GM08714 (cell line): ENCODE data around the gene LARGE1.

Experiments
- H3K4me3 ChIP-seq: fragments of 200-500 bp; sonication (Bioruptor generic); 2 replicates; pipeline ENCODE4 v1.5.1; 2014; ENCODE audit warnings: mild to moderate bottlenecking, low read length, inconsistent platforms
- ZNF274 ChIP-seq: IDR thresholded peaks from 2 replicates; pipeline ENCODE4 v1.6.1; 2012; ENCODE audit warnings: mild to moderate bottlenecking, low read depth, low read length

The LARGE1 gene

GRCh38 chr22:33593818-33594217, 326.5 kb downstream of the LARGE1 start:
- no peak overlapping the region for H3K4me3 ChIP-seq
- TF ChIP-seq ZNF274 = no peak

GRCh38 chr22:33591946-33592345, 328.3 kb downstream of the LARGE1 start:
- no peak overlapping the region for H3K4me3 ChIP-seq
- TF ChIP-seq ZNF274 = no peak

- no peak for TF ChIP-seq ZNF274
- H3K4me3 ChIP-seq = no peak overlapping the region
Measured at GRCh38 chr22:33589297-33589696, 331.0 kb downstream of the LARGE1 start.

- no peak for TF ChIP-seq ZNF274
- no peak overlapping the region for H3K4me3 ChIP-seq
Measured at GRCh38 chr22:33588860-33589259, 331.4 kb downstream of the LARGE1 start.

- no peak for TF ChIP-seq ZNF274
- H3K4me3 ChIP-seq = no peak overlapping the region
Measured at GRCh38 chr22:33584152-33584551, 336.1 kb downstream of the LARGE1 start.

- no peak overlapping the region for H3K4me3 ChIP-seq
- no peak for TF ChIP-seq ZNF274
Measured at GRCh38 chr22:33582822-33583400, 337.4 kb downstream of the LARGE1 start.

- no peak overlapping the region for H3K4me3 ChIP-seq
- no peak for TF ChIP-seq ZNF274
Measured at GRCh38 chr22:33580310-33580709, 340.0 kb downstream of the LARGE1 start.

GRCh38 chr22:33579448-33580093, 340.7 kb downstream of the LARGE1 start:
- no peak for TF ChIP-seq ZNF274
- no peak overlapping the region for H3K4me3 ChIP-seq

GRCh38 chr22:33578752-33579151, 341.5 kb downstream of the LARGE1 start:
- H3K4me3 ChIP-seq = no peak overlapping the region
- TF ChIP-seq ZNF274 = no peak

GRCh38 chr22:33577862-33578411, 342.3 kb downstream of the LARGE1 start:
- H3K4me3 ChIP-seq = no peak overlapping the region
- TF ChIP-seq ZNF274 = no peak

- H3K4me3 ChIP-seq = no peak overlapping the region
- no peak for TF ChIP-seq ZNF274
Measured at GRCh38 chr22:33576205-33576604, 344.1 kb downstream of the LARGE1 start.

GRCh38 chr22:33575771-33576170, 344.5 kb downstream of the LARGE1 start:
- no peak overlapping the region for H3K4me3 ChIP-seq
- no peak for TF ChIP-seq ZNF274

- no peak for TF ChIP-seq ZNF274
- H3K4me3 ChIP-seq = no peak overlapping the region
Measured at GRCh38 chr22:33575041-33575440, 345.2 kb downstream of the LARGE1 start.

GRCh38 chr22:33573479-33573878, 346.8 kb downstream of the LARGE1 start:
- TF ChIP-seq ZNF274 = no peak
- no peak overlapping the region; the same call in 1 of the 2 replicates for H3K4me3 ChIP-seq

- no peak overlapping the region for H3K4me3 ChIP-seq
- no peak for TF ChIP-seq ZNF274
Measured at GRCh38 chr22:33572086-33572485, 348.2 kb downstream of the LARGE1 start.
